ENCODE measurements around the gene RNLS.

The RNLS gene

DNA sequence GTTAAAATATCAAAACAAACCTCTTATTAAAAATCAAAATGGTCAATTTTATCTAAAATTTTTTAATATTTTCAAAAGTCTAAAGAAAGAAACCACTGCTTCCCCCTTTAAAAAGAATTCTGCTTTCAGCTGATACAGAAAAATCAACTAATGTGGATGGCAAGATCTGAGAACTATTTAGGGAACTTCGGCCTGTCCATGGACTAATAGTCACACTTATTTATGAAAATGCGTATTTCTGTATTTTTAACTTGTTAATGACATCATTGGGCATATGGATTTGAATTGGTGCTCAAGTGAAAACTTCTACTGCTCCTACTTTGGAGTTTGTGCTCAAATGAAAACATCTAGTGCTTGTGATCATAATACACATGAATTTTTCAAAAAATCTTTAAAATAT lies 31.9 kb downstream of the RNLS start:
- no peak for DNase-seq (ENCODE audit: low spot score)

DNA sequence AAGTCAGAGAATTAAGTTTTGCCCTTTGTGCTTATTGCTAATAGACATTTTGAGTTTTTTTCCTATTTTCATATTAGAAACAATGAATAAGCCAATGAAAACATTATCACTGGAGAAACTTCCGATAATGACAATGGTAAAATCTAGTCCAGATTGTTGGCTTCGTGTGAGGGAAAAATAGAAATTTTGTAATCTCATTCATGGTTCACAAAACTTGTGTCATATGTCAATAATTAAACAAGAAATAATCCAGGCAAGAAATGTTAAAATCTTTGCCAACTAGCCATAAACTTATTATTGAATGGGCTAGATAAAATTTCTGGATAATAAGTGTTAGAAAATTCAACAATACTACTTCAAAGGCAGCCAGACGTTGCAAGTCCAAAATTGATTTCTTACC lies 36.6 kb downstream of the RNLS start:
- DNase-seq (ENCODE audit: low spot score): no peak

DNA sequence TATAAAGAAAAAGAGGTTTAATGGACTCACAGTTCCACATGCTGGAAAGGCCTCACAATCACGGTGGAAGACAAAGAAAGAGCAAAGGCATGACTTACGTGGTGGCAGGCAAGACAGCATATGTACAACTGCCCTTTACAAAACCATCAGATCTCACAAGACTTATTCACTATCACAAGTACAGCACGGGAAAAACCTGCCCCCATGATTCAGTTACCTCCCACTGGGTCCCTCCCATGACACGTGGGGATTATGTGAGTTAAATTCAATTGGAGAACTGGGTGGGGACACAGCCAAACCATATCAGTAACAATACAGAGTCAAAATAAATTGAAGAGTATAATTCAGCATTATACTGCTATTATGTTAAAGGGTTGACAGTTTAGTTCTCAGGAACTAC lies 37.8 kb downstream of the RNLS start:
- no peak for DNase-seq (ENCODE audit: low spot score)

DNA sequence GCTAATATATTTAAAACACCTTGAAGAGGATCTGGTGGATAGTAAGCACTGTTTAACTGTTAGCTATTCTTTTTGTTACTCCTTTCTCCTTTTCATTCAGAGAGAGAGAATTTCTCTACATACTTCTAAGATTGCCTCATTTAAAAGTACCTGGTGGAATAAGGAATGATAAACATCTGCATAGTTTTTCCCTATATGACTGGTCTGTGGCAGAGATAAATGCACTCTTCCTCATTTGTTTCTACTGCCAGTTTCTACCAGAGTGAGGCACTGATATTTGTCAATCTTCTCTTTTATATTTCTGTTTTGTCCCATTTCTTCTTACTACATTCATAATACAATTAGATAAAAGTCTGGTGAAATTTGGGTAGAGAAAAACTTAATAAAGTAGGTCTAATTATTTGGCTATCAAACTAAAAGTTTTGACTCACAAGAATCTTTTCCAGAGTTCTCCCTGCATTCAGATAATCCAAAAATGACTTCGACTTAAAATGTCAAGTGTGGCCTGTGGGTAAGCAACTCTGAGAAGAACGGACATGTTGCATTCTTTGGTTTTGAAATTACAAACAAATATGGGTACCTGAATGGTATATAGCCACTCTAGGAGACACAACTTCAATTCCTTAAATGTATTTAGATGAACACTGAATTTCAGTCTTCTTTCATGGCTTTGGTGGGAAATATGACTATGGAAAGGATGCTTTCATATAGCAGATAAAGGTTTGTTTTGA lies 38.8 kb downstream of the RNLS start:
- no peak for DNase-seq (ENCODE audit: low spot score)

DNA sequence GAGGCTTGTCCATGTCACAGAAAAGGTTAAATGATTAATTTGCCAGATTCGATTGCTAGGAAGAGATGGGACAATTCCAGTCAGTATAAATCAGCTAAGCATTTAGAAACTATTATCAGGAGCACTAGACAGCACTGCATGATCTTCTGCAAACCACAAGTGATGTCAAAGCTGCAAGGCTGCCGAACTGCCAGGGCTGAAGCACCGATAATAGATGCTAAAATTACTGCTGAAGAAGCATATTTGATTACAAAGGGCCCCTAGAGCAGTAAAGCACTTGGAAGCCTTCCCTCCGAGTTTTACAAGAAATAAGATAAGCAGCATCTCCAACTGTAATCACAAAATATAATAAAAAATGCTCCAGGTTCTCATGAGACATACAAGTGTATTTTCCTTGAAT lies 40.6 kb downstream of the RNLS start:
- no peak for DNase-seq (ENCODE audit: low spot score)

DNA sequence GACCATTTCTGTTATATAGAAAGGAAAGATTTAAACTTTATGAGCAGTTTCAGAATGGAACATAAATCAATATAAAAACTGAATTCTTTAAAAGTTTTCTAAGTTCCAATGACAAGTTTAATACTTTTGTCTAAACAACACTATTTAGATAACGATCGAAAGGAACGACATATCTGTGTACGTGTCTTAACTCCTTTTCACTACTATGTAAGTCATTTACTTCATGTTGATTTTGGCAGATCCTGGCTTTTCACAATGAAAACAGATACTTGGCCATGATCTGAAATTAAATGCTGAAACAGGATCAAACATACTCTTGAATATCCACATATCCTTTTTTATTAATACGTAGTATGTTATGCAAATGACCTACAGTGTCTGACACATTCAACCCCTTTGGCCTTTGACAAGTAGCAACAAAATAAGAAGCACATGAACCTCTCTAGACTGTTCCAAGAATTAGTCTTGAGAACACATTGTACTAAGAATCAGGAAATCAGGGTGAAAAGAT lies 41.9 kb downstream of the RNLS start:
- DNase-seq (ENCODE audit: low spot score): no peak

DNA sequence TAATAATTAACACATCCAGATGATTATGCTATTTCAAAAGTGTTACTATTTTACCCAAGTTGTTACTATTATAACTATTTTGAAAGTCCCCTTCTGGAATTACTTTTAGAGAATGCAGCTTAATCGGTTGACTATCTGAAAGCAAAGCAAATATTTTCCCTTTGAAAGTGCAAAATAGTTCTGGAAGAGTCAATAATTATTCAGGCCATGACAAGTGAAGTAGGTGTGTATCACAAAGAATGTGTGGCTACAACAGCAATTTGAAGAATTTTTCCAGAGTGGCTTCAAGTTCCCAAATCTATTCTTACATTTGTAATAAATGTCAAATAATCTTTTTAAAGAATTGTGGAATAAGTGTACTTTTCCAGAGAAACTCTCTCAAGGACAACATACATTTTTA lies 42.8 kb downstream of the RNLS start:
- no peak for DNase-seq (ENCODE audit: low spot score)

DNA sequence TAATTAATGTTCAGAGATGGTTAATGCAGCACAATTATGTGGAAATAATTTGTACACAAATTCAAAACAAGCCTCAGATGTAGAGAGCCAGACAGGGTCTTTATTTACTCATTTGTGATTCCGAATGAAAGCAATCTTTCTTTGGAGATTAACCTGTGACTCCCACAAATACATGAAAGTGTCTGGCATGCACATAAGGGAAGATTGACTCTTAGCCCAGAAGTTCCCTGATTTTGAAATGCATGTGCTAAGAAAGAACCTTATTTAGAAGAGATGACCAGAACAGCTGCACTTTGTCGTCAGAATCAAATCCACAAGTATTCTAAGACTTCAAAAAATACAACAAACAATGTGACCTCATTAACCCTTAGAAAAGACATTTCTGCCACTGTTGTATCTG lies 45.1 kb downstream of the RNLS start:
- DNase-seq (ENCODE audit: low spot score): no peak

DNA sequence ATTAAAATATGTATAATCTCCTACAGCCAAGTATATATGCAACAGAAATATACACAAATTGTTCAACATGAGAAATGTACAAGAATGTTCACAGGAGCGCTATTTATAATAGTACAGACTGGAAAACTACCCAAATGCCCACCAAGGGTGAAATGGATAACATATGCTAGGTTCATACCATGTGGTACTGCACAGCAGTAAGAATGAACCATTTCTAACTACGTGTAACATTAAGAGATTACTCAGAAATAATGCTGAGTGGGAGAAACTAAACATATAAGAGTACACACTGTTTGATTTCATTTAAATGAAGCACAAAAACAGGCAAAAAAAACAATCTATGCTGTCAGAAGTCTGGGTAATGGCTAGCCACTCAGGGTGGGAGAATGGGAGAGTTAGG lies 45.8 kb downstream of the RNLS start:
- DNase-seq (ENCODE audit: low spot score): no peak

DNA sequence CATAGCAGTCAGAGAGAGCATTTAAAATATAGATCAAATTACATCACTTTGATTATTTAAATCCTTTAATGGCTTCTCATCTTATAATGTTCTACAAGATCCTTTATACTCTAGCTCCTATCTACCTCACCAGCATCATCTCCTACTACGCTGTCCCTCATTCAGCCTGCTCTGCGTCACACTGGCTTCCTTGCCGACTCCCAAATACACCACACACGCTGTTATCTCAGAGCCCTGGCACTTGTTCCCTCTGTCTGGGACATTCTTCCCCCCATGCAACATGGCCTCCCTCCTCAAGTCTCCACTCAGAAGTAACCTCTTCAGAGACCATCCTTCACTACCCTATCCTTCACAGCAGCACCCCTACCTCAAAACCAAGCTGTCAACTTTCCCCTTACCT lies 46.7 kb downstream of the RNLS start:
- DNase-seq (ENCODE audit: low spot score): no peak

DNA sequence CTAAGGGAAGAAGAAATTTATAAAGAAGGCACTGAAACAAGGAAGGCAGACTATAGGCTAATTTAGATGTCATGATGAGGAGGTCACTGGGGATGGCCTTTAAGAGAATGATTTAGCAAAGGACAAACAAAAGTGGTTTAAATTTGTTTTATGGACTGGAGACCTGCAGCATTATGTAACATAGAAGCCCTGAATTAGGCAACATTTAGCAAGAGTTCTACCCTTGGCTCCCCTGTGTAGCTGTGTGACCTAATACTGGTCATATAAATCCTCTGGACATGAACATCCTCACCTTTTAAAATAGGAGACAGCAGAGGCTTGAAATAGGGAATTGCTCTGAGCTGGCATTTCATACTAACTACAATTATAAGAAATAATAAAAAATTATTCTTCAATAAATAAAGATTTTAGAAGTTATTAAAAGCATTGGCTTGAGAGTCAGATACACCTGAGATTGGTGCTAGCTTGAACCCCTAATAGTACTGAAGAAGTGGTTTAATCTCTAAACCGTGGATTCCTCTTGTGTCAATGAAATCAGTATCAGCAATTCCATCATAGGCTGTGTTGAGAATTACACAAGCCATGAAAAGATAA lies 48.9 kb downstream of the RNLS start:
- DNase-seq (ENCODE audit: low spot score): no peak

DNA sequence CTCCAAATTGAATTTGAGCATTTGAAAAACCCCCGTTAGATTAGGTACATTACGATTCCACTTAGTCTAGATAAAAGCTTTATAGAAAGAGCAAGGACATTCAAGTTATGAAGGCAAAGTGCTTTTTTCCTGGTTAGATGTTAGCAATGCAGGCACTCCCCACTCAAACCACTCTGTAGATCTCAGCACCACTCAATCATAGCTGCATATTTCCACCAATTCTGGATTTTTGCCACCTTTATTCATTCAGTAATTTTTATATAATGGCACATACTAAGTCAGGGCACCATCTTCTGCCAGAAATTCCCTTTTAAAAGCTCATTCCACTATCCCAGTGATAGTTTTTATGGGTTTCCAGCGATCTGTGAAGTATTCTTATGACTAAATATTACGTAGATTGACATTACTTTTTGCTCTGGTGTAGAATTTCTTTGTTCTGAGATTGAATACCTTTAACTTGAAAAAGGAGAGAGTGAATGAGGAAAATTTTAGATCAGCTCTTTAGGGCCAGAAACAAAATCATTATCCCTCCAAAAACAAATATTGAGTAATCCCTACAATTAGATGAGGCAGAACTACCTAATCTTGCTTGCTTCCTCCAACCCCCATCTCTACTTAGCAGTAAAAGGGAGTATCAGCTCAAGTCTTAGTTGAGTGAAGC lies 51.6 kb downstream of the RNLS start:
- no peak for DNase-seq (ENCODE audit: low spot score)

DNA sequence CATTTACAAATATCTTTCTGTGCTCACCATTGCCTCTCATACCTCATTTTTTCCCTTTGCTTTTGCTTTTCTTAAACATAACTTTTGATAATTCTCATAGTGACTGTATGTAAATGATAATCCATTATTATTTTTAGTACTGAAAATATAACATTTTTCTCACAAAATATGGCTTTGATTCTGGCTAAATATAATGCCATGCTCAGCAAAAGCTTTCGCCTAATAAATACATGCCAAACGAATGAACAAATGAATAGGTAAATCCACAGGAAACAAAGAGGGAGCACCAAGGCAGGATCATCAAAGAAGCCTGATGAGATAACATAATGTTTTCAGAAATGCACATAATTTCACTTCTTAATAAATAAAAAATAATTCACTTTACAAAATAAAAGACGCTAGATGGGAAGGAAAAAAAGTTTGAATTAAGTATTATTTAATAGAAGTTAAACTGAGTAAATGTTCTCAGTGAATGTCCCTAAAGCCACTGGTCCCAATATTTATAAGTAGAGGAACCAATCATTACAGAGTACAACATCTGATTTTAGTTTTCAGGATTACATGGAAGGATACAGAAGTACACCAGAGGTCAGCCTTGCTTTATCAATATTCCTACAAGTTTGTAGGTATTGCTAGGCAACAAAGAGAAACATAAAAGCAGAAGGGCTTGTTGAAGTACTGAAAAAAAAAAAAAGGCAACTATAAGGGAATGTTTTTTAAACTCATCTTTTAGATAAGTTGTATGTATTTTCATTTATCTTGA lies 52.3 kb downstream of the RNLS start:
- DNase-seq (ENCODE audit: low spot score): no peak

DNA sequence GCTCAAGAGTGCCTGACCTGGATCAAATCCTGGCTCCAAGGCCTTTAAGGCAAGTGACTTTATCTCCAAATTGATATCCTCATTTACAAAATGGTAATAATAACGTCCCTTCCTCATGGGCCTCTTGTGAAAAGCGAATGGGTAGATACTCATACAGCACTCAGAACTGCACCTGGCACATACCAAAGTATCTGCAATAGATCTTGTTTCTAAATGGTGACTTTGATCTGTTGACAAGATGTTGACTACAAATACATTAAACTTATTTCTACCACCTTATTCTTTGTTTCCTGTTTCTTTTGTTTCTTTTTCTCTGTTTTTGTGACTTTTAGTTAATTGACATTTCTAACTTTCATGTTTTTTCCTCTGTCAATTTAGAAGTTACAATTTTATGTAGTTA lies 53.0 kb downstream of the RNLS start:
- no peak for DNase-seq (ENCODE audit: low spot score)

DNA sequence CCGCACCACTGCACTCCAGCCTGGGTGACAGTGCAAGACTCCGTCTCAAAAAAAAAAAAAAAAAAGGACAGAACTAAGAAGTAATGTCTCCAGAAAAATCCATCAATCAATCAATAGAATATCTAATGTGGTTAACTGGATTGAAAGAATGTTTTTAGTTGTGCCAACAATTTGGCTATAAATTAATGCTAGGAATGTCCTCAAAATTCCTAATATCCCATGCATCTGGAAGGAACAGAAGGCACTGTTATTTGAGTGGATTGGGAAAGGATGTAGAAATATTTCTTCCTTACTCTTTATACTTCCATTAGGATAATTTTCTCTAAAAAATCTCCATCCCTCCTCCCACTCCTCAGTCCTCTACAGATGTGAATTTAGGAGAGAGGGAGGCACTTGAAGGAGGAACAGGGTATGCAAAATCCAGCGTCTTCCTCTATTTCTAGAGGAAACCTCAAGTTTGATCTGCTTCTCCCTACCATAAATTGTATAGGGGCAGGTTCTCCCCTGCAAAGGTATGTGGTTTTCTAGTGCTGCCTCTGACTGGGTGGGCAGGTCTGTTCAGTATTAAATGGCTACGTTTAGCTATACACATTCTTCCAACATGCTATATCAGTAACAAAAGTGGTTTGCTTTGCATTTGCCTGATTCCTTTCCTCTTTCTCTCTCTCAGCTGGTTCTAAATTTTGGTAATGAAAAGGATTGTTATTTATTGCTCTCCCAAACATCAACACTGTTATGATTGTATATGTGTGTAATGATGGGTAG lies 54.1 kb downstream of the RNLS start:
- no peak for DNase-seq (ENCODE audit: low spot score)

DNA sequence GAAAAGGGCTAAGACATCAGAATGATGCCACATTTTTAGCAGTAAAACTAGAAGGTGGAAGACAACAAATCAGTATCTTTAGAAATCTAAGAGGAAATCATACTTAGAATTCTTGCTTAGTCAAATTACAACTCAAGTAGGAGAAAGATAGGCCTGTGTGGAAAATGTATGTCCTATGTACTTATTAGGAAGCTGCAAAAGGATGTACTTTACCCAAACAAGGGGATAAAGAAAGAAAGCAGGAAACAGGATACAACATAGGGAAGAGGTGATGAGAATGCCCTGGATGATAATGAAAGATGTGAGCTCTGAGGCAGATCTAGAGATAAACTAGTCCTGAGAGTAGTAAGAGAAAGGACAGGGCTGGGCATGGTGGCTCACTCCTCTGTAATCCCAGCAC lies 54.9 kb downstream of the RNLS start:
- DNase-seq (ENCODE audit: low spot score): no peak

DNA sequence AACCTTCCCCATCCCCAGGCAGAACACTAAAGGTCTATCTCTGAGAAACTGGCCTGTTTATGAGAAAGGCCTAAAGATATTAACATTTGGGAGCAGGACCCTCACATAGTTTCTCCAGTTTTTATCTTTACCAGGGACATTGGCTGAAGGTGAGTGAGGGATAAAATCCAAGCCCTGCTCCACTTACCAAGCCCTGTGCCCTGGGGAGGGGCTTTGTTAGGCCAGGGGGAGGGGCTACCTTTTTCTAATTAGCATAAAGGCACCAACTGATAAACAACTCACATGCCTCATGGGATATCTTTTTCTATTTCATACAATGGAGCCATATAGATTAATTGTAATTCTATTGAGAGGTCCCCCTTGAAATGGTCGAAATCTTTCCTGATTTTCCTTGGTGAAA lies 55.9 kb downstream of the RNLS start:
- DNase-seq (ENCODE audit: low spot score): no peak

DNA sequence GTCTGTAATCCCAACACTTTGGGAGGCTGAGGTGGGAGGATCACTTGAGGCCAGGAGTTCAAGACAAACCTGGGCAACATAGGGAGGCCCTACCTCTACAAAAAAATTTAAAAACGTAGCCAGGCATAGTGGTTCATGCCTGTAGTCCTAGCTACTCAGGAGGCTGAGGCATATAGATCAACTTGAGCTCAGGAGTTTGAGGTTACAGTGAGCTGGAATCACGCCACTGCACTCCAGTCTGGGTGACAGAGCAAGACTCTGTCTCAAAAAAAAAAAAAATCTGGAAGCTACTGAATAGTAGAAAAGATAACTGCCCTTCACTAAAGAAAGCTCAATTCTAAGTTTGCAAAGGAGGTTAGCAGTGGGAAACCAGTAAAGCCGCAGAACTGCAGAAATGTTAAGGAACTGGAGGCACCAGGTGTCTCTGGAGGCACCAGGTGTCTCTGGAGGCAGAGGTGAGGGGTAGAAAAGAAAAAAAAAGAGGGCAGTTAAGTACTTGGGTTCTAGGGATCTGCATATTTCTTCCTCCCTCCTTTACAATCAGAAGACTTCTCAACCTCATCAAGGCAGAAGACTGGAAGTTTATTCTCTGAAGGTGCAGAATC lies 56.5 kb downstream of the RNLS start:
- DNase-seq (ENCODE audit: low spot score): no peak

DNA sequence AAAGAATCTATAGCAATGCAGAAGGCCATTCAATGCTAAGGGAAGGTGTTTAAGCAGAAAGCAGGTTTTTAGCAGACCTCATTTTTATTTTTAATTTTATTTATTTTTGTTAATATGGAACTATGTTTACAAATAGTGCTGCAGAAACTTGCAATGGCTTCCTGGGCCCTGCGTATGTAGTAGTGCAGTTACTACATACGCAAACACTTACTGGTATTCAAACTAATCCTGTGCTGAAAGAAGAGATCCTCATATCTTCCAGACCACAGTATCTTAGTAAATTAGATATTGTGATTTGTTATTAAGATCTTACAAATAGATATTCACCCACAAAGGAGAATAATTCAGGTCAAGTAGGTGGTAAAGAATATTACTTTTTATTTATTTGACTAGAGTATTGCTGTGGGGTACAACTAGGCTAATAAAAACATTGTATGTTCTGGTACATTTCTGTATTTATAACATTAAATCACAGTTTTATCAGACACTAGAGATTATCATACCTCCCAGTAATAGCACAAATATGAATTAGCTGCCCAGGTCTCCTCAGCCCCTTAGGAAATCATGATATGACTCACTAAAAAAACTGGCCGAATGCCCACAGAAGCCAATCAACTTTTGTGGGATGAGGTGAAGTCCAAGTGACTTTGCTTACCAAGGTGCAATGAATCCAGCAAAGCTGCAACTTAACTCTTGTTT lies 57.6 kb downstream of the RNLS start:
- DNase-seq (ENCODE audit: low spot score): no peak

DNA sequence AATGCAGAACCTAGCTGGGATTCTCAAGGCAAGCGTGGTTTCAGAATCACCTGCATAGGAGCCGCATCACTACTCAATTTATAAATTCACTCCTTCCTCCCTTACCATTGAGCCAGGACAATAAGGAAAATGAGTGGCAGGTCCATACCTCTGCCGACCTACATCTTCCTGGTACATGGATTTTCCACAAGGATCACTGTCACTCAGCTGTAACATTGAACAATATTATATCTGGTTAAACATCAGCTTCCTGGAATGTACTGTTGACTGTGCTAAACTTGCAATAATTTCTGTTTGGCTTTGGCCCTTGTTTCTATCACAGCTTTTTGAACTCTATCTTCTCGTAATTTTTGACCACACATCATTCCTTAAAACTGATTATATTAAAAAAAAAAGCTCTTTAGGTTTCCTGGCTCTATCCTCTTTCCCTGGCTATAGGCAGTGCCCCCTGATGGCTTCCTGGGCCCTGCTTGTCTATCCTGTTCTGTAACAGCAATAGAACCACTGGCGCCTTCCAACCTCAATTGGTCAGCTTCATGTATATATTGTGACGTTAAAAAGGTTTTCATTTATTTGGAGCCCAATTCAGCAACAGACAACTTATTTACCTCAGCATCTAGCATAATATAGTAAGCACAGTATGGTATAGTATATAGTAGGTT lies 59.2 kb downstream of the RNLS start:
- no peak for DNase-seq (ENCODE audit: low spot score)
